Stimulated activated CD4-positive, alpha-beta T cell treated with anti-CD3 and anti-CD28 coated beads, Interleukin-15, amount 100 ng/mL, for 48 hours (primary cell): Measurements from ENCODE around the gene COMT.

Experiments used
- DNase-seq, 2 donors: peaks; one replicate each; pipeline ENCODE4 v3.0.0-alpha.2; 2020; ENCODE audit warnings: low read depth in 2 of 2

The COMT gene

GRCh38 chr22:19995611-19996339, 54.2 kb downstream of the COMT start:
- no peak for DNase-seq

GRCh38 chr22:19996694-19997384, 55.3 kb downstream of the COMT start:
- no peak for DNase-seq

- no peak for DNase-seq
Observed at GRCh38 chr22:19997561-19998231, 56.1 kb downstream of the COMT start.

GRCh38 chr22:19998232-19998951, 56.8 kb downstream of the COMT start:
- DNase-seq, result no peak

GRCh38 chr22:19998991-19999820, 57.6 kb downstream of the COMT start:
- no peak for DNase-seq

GRCh38 chr22:20000246-20001081, 58.9 kb downstream of the COMT start:
- no peak for DNase-seq

- no peak for DNase-seq
Observed at GRCh38 chr22:20001082-20001638, 59.6 kb downstream of the COMT start.

GRCh38 chr22:20002128-20002527, 60.6 kb downstream of the COMT start:
- DNase-seq, result no peak

- no peak for DNase-seq
Observed at GRCh38 chr22:20002636-20003035, 61.1 kb downstream of the COMT start.

- no peak for DNase-seq
Observed at GRCh38 chr22:20003304-20003703, 61.7 kb downstream of the COMT start.

GRCh38 chr22:20004464-20004863, 62.9 kb downstream of the COMT start:
- DNase-seq, result no peak

GRCh38 chr22:20008221-20008995, 66.8 kb downstream of the COMT start:
- DNase-seq, result no peak

- DNase-seq, result no peak
Observed at GRCh38 chr22:20009018-20009491, 67.5 kb downstream of the COMT start.

- DNase-seq, result no peak
Observed at GRCh38 chr22:20009582-20010306, 68.2 kb downstream of the COMT start.

- no peak for DNase-seq
Observed at GRCh38 chr22:20010307-20011122, 68.9 kb downstream of the COMT start.

GRCh38 chr22:20011123-20011992, 69.8 kb downstream of the COMT start:
- DNase-seq, result no peak
